ENCODE measurements around the gene EPS8L3. TPM values are rescaled to one million over a fixed set of nuclear protein-coding genes. Genes with fewer than 3 reads are reported as not detected.
A peak's percentile ranks its signal among the peaks of the same experiment; 100 is the strongest.

The EPS8L3 gene
- total and polyA plus RNA-seq, 2 of the 4 experiments (the other 2 are of a cell fraction), result not detected

DNA sequence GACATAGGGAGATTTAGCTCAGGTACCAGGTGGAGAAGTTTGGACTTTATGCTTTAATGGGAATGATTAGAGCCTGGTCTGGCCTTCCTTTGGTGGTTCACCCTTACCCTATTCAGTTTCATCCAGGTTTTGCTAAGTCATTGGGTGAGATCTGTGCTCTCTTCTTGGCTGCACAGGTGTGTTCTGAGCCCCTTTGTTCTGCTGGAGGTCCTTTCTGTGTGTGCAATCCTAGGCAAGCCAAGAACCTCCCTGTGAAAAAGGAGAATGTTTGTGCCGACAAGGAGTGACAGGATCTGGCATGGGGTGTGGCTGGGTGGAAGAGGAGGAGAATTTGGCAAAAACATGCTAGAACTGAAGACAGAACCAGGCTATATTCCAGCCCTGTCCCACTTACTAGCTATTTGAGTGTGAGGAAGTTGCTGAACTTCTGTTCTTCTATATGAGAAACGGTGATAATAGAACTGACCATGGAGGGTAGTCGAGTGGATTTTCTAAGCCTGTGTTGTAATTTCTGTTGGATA lies 47.1 kb downstream of the EPS8L3 start:
- H2BK5ac ChIP-seq (ENCODE audit: low read depth, low read length, poor library complexity, severe bottlenecking), result no peak overlapping the region
- dilution Hi-C loops (cut with HindIII; ENCODE audit: low sequenced_read_pairs, unreplicated experiment), result no loop called here
- H2AFZ ChIP-seq (replicated peaks; ENCODE audit: low read length, poor library complexity), result no peak overlapping the region
- no peak overlapping the region for H3K18ac ChIP-seq (ENCODE audit: low read depth, low read length)
- ChIA-PET POLR2A (ENCODE audit: unreplicated experiment) (no interaction called here), CTCF (no interaction called here)
- no peak overlapping the region for H4K91ac ChIP-seq (ENCODE audit: insufficient read depth, low read depth, low read length)
- no peaks in the 10 kb centered on the region for H3K9me3 ChIP-seq (ENCODE audit: control insufficient read depth, insufficient read depth, low read length)
- H3K27ac ChIP-seq (ENCODE audit: insufficient read depth, low read length), result no peak overlapping the region
- no peaks in the 10 kb centered on the region for H4K20me1 ChIP-seq (ENCODE audit: insufficient read depth, low read length)
- no peaks in the 10 kb centered on the region for H3K36me3 ChIP-seq (ENCODE audit: control insufficient read depth, insufficient read depth, low read length)
- H3K4ac ChIP-seq (ENCODE audit: low read depth, low read length), result no peak overlapping the region
- no peak overlapping the region for H3K4me3 ChIP-seq (ENCODE audit: insufficient read depth, low read depth, low read length)
- TF ChIP-seq USF2 (IDR thresholded peaks at IDR 0.05; ENCODE audit: low read depth, low read length) (no peak), RAD21 (IDR thresholded peaks at IDR 0.05; ENCODE audit: low read length) (no peak), BHLHE40 (IDR thresholded peaks at IDR 0.05; ENCODE audit: low read depth, low read length) (no peak), SMC3 (IDR thresholded peaks at IDR 0.05; ENCODE audit: low read depth, low read length) (no peak)
- no peak overlapping the region for H4K5ac ChIP-seq (ENCODE audit: low read depth, low read length)
- H4K8ac ChIP-seq (ENCODE audit: low read depth in 2 of 2, low read length in 2 of 2), result no peak overlapping the region
- no peak for DNase-seq
- no peak overlapping the region; the same call in 1 of the 2 replicates for H2BK20ac ChIP-seq (ENCODE audit: low read depth, low read length)
- H3K56ac ChIP-seq (ENCODE audit: extremely low read depth, insufficient read depth, low read length), result no peak overlapping the region
- intact Hi-C loops (cut with micrococcal nuclease), result no loop called here
- in situ Hi-C loops (cut with MboI; ENCODE audit: low sequenced_read_pairs), result no loop called here
- H3K79me1 ChIP-seq (ENCODE audit: low read depth in 1 of 2, low read length in 2 of 2), result no peaks in the 10 kb centered on the region
- peak overlapping the region; percentile 8; the same call in 1 of the 2 replicates for H2BK120ac ChIP-seq (ENCODE audit: low read depth, low read length)
- BruUV-seq (replicated peaks), result no TSS peak
- H3K14ac ChIP-seq (replicated peaks; ENCODE audit: low read depth, low read length), result no peak overlapping the region
- H2BK15ac ChIP-seq (ENCODE audit: low read depth, low read length), result no peak overlapping the region
- no peak overlapping the region for H2AK5ac ChIP-seq (ENCODE audit: low read depth, low read length)
- peaks cover 6% of the 10 kb centered on the region; the same call in 1 of the 2 replicates for H3K4me1 ChIP-seq (ENCODE audit: control insufficient read depth, insufficient read depth, low read length)
- no peak for ATAC-seq (ENCODE audit: low read depth)
- 83% methylated on average over 2 of the region's 3 CpGs; no CpG with 5 or more reads in 1 of the 2 experiments for WGBS, 2 experiments (ENCODE audit: extremely low coverage in 2 of 2, insufficient read length in 1 of 2)
- no peaks in the 10 kb centered on the region; the same call in 1 of the 2 replicates for H3K27me3 ChIP-seq (ENCODE audit: control insufficient read depth, insufficient read depth, low read length)
- H3K9ac ChIP-seq (ENCODE audit: low read depth, low read length), result no peak overlapping the region
- H3K4me2 ChIP-seq (ENCODE audit: low read depth, low read length), result no peak overlapping the region
- H2AK9ac ChIP-seq (replicated peaks; ENCODE audit: low read depth, low read length, poor library complexity), result no peak overlapping the region
- no peak overlapping the region for H3K23ac ChIP-seq (ENCODE audit: low read depth, low read length)
- no peaks in the 10 kb centered on the region for H3K9me1 ChIP-seq (ENCODE audit: insufficient read depth, low read length)

Data from IMR-90 (cell line).